Karpas-422 (cell line): ENCODE results near the gene IL1RAPL2. TPM values are rescaled to one million over a fixed set of nuclear protein-coding genes. Genes with fewer than 3 reads are reported as not detected.

Experiments
- DNase-seq: peaks from one replicate; pipeline ENCODE4 v3.0.0-alpha.2; 2015
- H2AFZ ChIP-seq: fragments of 200-600 bp; sonication (generic); 2 replicates; pipeline ENCODE4 v1.6.1; 2014; ENCODE audit warnings: antibody characterized with exemption, low read length, mixed read lengths
- H3K27ac ChIP-seq: fragments of 200-600 bp; sonication (generic); 2 replicates; pipeline ENCODE4 v1.5.1; 2014; ENCODE audit warnings: mild to moderate bottlenecking, low read length, moderate library complexity
- H3K27me3 ChIP-seq: fragments of 200-600 bp; sonication (generic); 2 replicates; pipeline ENCODE4 v1.6.1; 2014; ENCODE audit warnings: low read length, mixed read lengths
- H3K36me3 ChIP-seq: fragments of 200-600 bp; sonication (generic); 2 replicates; pipeline ENCODE4 v1.6.1; 2014; ENCODE audit warnings: low read length, mixed read lengths; ENCODE audit not compliant: insufficient read depth
- H3K4me1 ChIP-seq: fragments of 200-600 bp; sonication (generic); 2 replicates; pipeline ENCODE4 v1.6.1; 2014; ENCODE audit warnings: mild to moderate bottlenecking, low read length, mixed read lengths
- H3K4me2 ChIP-seq: fragments of 200-600 bp; sonication (generic); 2 replicates; pipeline ENCODE4 v1.6.1; 2014; ENCODE audit warnings: low read length, low read depth, mild to moderate bottlenecking; ENCODE audit not compliant: poor library complexity, severe bottlenecking
- H3K4me3 ChIP-seq: fragments of 200-600 bp; sonication (generic); 2 replicates; pipeline ENCODE4 v1.5.1; 2014; ENCODE audit warnings: mild to moderate bottlenecking, antibody characterized with exemption, low read length, mixed read lengths
- H3K79me2 ChIP-seq: fragments of 200-600 bp; sonication (generic); 2 replicates; pipeline ENCODE4 v1.6.1; 2014; ENCODE audit warnings: mild to moderate bottlenecking, low read length, mixed read lengths
- H3K9ac ChIP-seq: fragments of 200-600 bp; sonication (generic); 2 replicates; pipeline ENCODE4 v1.6.0; 2014; ENCODE audit warnings: low read length
- H3K9me2 ChIP-seq: fragments of 200-600 bp; sonication (generic), shearing (Covaris generic); replicated peaks from 2 replicates; pipeline ENCODE4 v1.6.0; 2014; ENCODE audit warnings: mild to moderate bottlenecking, low read length, moderate library complexity; ENCODE audit not compliant: insufficient read depth
- H3K9me3 ChIP-seq: fragments of 300-700, 200-600 bp; sonication (generic); 2 replicates; pipeline ENCODE4 v1.6.1; 2014; ENCODE audit warnings: low read length, mixed read lengths
- H4K20me1 ChIP-seq: fragments of 200-600 bp; sonication (generic); 2 replicates; pipeline ENCODE4 v1.6.1; 2014; ENCODE audit warnings: mild to moderate bottlenecking, antibody characterized with exemption, low read length, low read depth; ENCODE audit not compliant: insufficient read depth
- total RNA-seq: library from RNA; depleted of rRNA; stranded (reverse); fragments of >200 nt; shearing (Covaris generic); gene quantifications from 2 replicates; pipeline ENCODE4 v1.2.3, GENCODE V29; 2014; ENCODE audit warnings: low replicate concordance

Gene IL1RAPL2
- total RNA-seq, 1 experiment from 2014 or later, result not detected

GRCh38 chrX:104721854-104722253 is 155.9 kb downstream of the IL1RAPL2 start:
- Histone ChIP-seq H3K36me3 (no peaks in the 10 kb centered on the region), H3K79me2 (no peaks in the 10 kb centered on the region), H3K9me3 (no peaks in the 10 kb centered on the region), H2AFZ (no peak overlapping the region), H3K4me3 (no peak overlapping the region), H3K27ac (no peak overlapping the region), H4K20me1 (no peaks in the 10 kb centered on the region), H3K9me2 (no peaks in the 10 kb centered on the region), H3K9ac (no peak overlapping the region), H3K4me1 (no peaks in the 10 kb centered on the region), H3K27me3 (no peaks in the 10 kb centered on the region), H3K4me2 (no peak overlapping the region)
- no peak for DNase-seq

- Histone ChIP-seq H3K9ac (no peak overlapping the region), H2AFZ (no peak overlapping the region), H3K4me1 (no peaks in the 10 kb centered on the region), H3K36me3 (no peaks in the 10 kb centered on the region), H4K20me1 (no peaks in the 10 kb centered on the region), H3K9me2 (no peaks in the 10 kb centered on the region), H3K4me2 (no peak overlapping the region), H3K79me2 (no peaks in the 10 kb centered on the region), H3K9me3 (no peaks in the 10 kb centered on the region; the same call in 1 of the 2 replicates), H3K27me3 (no peaks in the 10 kb centered on the region), H3K4me3 (no peak overlapping the region), H3K27ac (no peak overlapping the region)
- no peak for DNase-seq
Observed at GRCh38 chrX:104728456-104728855, 162.5 kb downstream of the IL1RAPL2 start.

- Histone ChIP-seq H3K27ac (no peak overlapping the region), H3K9ac (no peak overlapping the region), H2AFZ (no peak overlapping the region), H3K27me3 (no peaks in the 10 kb centered on the region), H4K20me1 (no peaks in the 10 kb centered on the region), H3K36me3 (no peaks in the 10 kb centered on the region), H3K9me2 (no peaks in the 10 kb centered on the region), H3K9me3 (no peaks in the 10 kb centered on the region), H3K4me3 (no peak overlapping the region), H3K4me1 (peaks cover 5% of the 10 kb centered on the region; the same call in 1 of the 2 replicates), H3K4me2 (no peak overlapping the region), H3K79me2 (no peaks in the 10 kb centered on the region)
- no peak for DNase-seq
Observed at GRCh38 chrX:104742355-104742754, 176.4 kb downstream of the IL1RAPL2 start.

- H4K20me1 ChIP-seq, result no peaks in the 10 kb centered on the region
- DNase-seq, result no peak
- H3K4me1 ChIP-seq, result peaks cover 5% of the 10 kb centered on the region; the same call in 1 of the 2 replicates
- no peaks in the 10 kb centered on the region for H3K27me3 ChIP-seq
- H3K79me2 ChIP-seq, result no peaks in the 10 kb centered on the region
- no peak overlapping the region for H3K27ac ChIP-seq
- no peak overlapping the region for H3K4me3 ChIP-seq
- H3K9me2 ChIP-seq, result no peaks in the 10 kb centered on the region
- no peak overlapping the region for H2AFZ ChIP-seq
- H3K4me2 ChIP-seq, result no peak overlapping the region
- H3K9ac ChIP-seq, result no peak overlapping the region
- H3K36me3 ChIP-seq, result no peaks in the 10 kb centered on the region
- H3K9me3 ChIP-seq, result no peaks in the 10 kb centered on the region
Observed at GRCh38 chrX:104745152-104745551, 179.2 kb downstream of the IL1RAPL2 start.

- no peaks in the 10 kb centered on the region for H3K27me3 ChIP-seq
- no peak overlapping the region for H3K27ac ChIP-seq
- no peak overlapping the region for H3K4me3 ChIP-seq
- no peak for DNase-seq
- 0 out of 2 replicates have a peak, but pooled peaks cover 3% of the 10 kb centered on the region for H3K9me2 ChIP-seq
- H3K79me2 ChIP-seq, result no peaks in the 10 kb centered on the region
- H3K9ac ChIP-seq, result no peak overlapping the region
- no peaks in the 10 kb centered on the region for H4K20me1 ChIP-seq
- H2AFZ ChIP-seq, result no peak overlapping the region
- no peaks in the 10 kb centered on the region for H3K36me3 ChIP-seq
- no peak overlapping the region for H3K4me2 ChIP-seq
- no peaks in the 10 kb centered on the region for H3K9me3 ChIP-seq
- peaks cover 3% of the 10 kb centered on the region; the same call in 1 of the 2 replicates for H3K4me1 ChIP-seq
Observed at GRCh38 chrX:104749951-104750610, 184.1 kb downstream of the IL1RAPL2 start.

GRCh38 chrX:104762641-104763040 is 196.6 kb downstream of the IL1RAPL2 start:
- H3K27ac ChIP-seq, result no peak overlapping the region
- no peaks in the 10 kb centered on the region for H3K4me1 ChIP-seq
- H3K79me2 ChIP-seq, result no peaks in the 10 kb centered on the region
- no peak for DNase-seq
- H3K9me3 ChIP-seq, result peaks cover 24% of the 10 kb centered on the region
- H3K4me3 ChIP-seq, result no peak overlapping the region
- H3K36me3 ChIP-seq, result no peaks in the 10 kb centered on the region
- no peaks in the 10 kb centered on the region for H3K27me3 ChIP-seq
- no peak overlapping the region for H2AFZ ChIP-seq
- H3K4me2 ChIP-seq, result no peak overlapping the region
- no peaks in the 10 kb centered on the region for H3K9me2 ChIP-seq
- no peak overlapping the region for H3K9ac ChIP-seq
- H4K20me1 ChIP-seq, result no peaks in the 10 kb centered on the region

- H3K4me1 ChIP-seq, result no peaks in the 10 kb centered on the region
- no peak overlapping the region for H3K9ac ChIP-seq
- no peaks in the 10 kb centered on the region for H3K9me3 ChIP-seq
- H3K4me3 ChIP-seq, result no peak overlapping the region
- H3K4me2 ChIP-seq, result no peak overlapping the region
- H3K9me2 ChIP-seq, result no peaks in the 10 kb centered on the region
- H2AFZ ChIP-seq, result no peak overlapping the region
- H3K27me3 ChIP-seq, result no peaks in the 10 kb centered on the region
- no peak for DNase-seq
- H4K20me1 ChIP-seq, result no peaks in the 10 kb centered on the region
- H3K36me3 ChIP-seq, result no peaks in the 10 kb centered on the region
- H3K27ac ChIP-seq, result no peak overlapping the region
- no peaks in the 10 kb centered on the region for H3K79me2 ChIP-seq
Observed at GRCh38 chrX:104789784-104790183, 223.8 kb downstream of the IL1RAPL2 start.

GRCh38 chrX:104795804-104796203 is 229.8 kb downstream of the IL1RAPL2 start:
- DNase-seq, result no peak
- Histone ChIP-seq H3K79me2 (no peaks in the 10 kb centered on the region), H3K9ac (no peak overlapping the region), H2AFZ (no peak overlapping the region), H3K9me3 (no peaks in the 10 kb centered on the region), H3K27me3 (no peaks in the 10 kb centered on the region), H3K4me2 (no peak overlapping the region), H3K4me1 (no peaks in the 10 kb centered on the region), H3K36me3 (no peaks in the 10 kb centered on the region), H3K27ac (no peak overlapping the region), H4K20me1 (no peaks in the 10 kb centered on the region), H3K9me2 (no peaks in the 10 kb centered on the region), H3K4me3 (no peak overlapping the region)
